ENCODE measurements around the gene KDM3A.

- TF ChIP-seq POLR2AphosphoS5 (IDR thresholded peaks at IDR 0.05; ENCODE audit: borderline replicate concordance, low read depth, low read length), result no peak
- TF ChIP-seq EZH2 (IDR thresholded peaks at IDR 0.05), result no peak
These were observed 47.5 kb downstream of the KDM3A start for GRCh38 chr2:86488561-86489250.
